Tibial nerve (tissue), 4 donors: ENCODE results near the gene ASF1B. TPM values are rescaled to one million over a fixed set of nuclear protein-coding genes. Genes with fewer than 3 reads are reported as not detected.

Experiments used
- DNase-seq, 2 donors: peaks; one replicate each; pipeline ENCODE4 v3.0.0-alpha.2; 2019; ENCODE audit warnings: low spot score in 2 of 2
- H3K27ac ChIP-seq, 4 donors: fragments of 200-600 bp; sonication (generic) in 3 of 4; one replicate each; pipeline ENCODE4 v1.5.1; 2017 to 2019; ENCODE audit warnings: mild to moderate bottlenecking in 1 of 4
- H3K27me3 ChIP-seq, 2 donors: fragments of 200-600 bp; sonication (generic) in 1 of 2; one replicate each; pipeline versions ENCODE4 v1.5.1 to v1.6.0; 2017 to 2019
- H3K36me3 ChIP-seq, 3 donors: fragments of 200-600 bp; sonication (generic); one replicate each; pipeline ENCODE4 v1.5.1; 2018 to 2019
- H3K4me1 ChIP-seq, 4 donors: fragments of 200-600 bp; sonication (generic) in 3 of 4; one replicate each; pipeline ENCODE4 v1.5.1; 2017 to 2019
- H3K4me3 ChIP-seq, 4 donors: fragments of 200-600 bp; sonication (generic) in 3 of 4; one replicate each; pipeline ENCODE4 v1.5.1; 2017 to 2019; ENCODE audit warnings: mild to moderate bottlenecking in 1 of 4, moderate library complexity in 1 of 4
- H3K9me3 ChIP-seq, 4 donors: fragments of 200-600 bp; sonication (generic) in 3 of 4; one replicate each; pipeline ENCODE4 v1.5.1; 2017 to 2019
- CTCF ChIP-seq, 5 experiments: fragments of 200-600 bp in 3 of 5; fragments of 450-650 bp in 2 of 5; sonication (generic) in 3 of 5; IDR thresholded peaks; one replicate each; pipeline ENCODE4 v1.5.1; 2016 to 2019; ENCODE audit warnings: antibody characterized with exemption in 5 of 5, mild to moderate bottlenecking in 3 of 5, moderate library complexity in 2 of 5
- EP300 ChIP-seq, 2 donors: sonication (generic); formaldehyde crosslinking; IDR thresholded peaks; one replicate each; pipeline ENCODE4 v1.6.1; 2017; ENCODE audit warnings: antibody characterized with exemption in 2 of 2, mild to moderate bottlenecking in 1 of 2
- POLR2A ChIP-seq, 2 donors: fragments of 450-650 bp; IDR thresholded peaks; one replicate each; pipeline ENCODE4 v1.6.1; 2017; ENCODE audit warnings: antibody characterized with exemption in 2 of 2, mild to moderate bottlenecking in 2 of 2, moderate library complexity in 2 of 2
- WGBS, 2 donors: methylation state at CpG; one replicate each; pipeline ENCODE4 v1.1.5; 2018; 5-methylcytosine and 5-hydroxymethylcytosine counted together
- total RNA-seq, 4 donors: library from RNA; depleted of rRNA; stranded (reverse); fragments of >200 nt; gene quantifications; one replicate each; pipeline ENCODE4 v1.1.0, GENCODE V29; 2016

The ASF1B gene
- total RNA-seq, 4 donors from 2014 or later, result 0.90 to 2.3 TPM; not detected in 2

GRCh38 chr19:14081797-14082674 lies 54.4 kb downstream of the ASF1B start:
- Histone ChIP-seq H3K4me3 (peak overlapping the region; percentile 45 to 80 (median 67)), H3K27ac (peak overlapping the region; percentile 58 to 97 (median 88)), H3K4me1 (peaks cover 0 to 25% (median 10%) of the 10 kb centered on the region in 4 donors), H3K9me3 (no peaks in the 10 kb centered on the region), H3K36me3 (peaks cover 0 to 6% (median 0%) of the 10 kb centered on the region in 3 donors), H3K27me3 (no peaks in the 10 kb centered on the region)
- DNase-seq, result no peak
- TF ChIP-seq EP300 (IDR thresholded peaks at IDR 0.05), result no peak
- TF ChIP-seq CTCF (IDR thresholded peaks at IDR 0.05), result no peak
- no peak for TF ChIP-seq POLR2A (IDR thresholded peaks at IDR 0.05)
- WGBS, 2 donors, result 17 to 36% methylated on average over 14 to 24 of the region's 24 CpGs

- H3K27ac ChIP-seq, result peak overlapping the region; percentile 67 to 97 (median 88)
- peaks cover 0 to 25% (median 10%) of the 10 kb centered on the region in 4 donors for H3K4me1 ChIP-seq
- H3K36me3 ChIP-seq, result no peaks in the 10 kb centered on the region
- no peaks in the 10 kb centered on the region for H3K27me3 ChIP-seq
- DNase-seq, result peak; percentile 96 to 97
- no peaks in the 10 kb centered on the region for H3K9me3 ChIP-seq
- peak overlapping the region; percentile 45 to 80 (median 67) for H3K4me3 ChIP-seq
- WGBS, 2 donors, result 0% methylated on average over 50 of the region's 50 CpGs
- TF ChIP-seq EP300 (IDR thresholded peaks at IDR 0.05), result peak; percentile 93 to 94
- TF ChIP-seq CTCF (IDR thresholded peaks at IDR 0.05), result peak in 2 of 5 experiments; percentile 26 to 39
- TF ChIP-seq POLR2A (IDR thresholded peaks at IDR 0.05), result peak; percentile 47 to 73
Observed at GRCh38 chr19:14080887-14081796, 55.2 kb downstream of the ASF1B start.

- no peak for DNase-seq
- 64 to 69% methylated on average over 2 of the region's 2 CpGs for WGBS, 2 donors
- Histone ChIP-seq H3K36me3 (no peaks in the 10 kb centered on the region), H3K4me3 (no peak overlapping the region), H3K4me1 (peaks cover 0 to 48% (median 16%) of the 10 kb centered on the region in 4 donors), H3K27ac (peak overlapping the region in 1 of 4 donors; percentile 33), H3K27me3 (no peaks in the 10 kb centered on the region), H3K9me3 (no peaks in the 10 kb centered on the region)
- TF ChIP-seq POLR2A (IDR thresholded peaks at IDR 0.05) (no peak), EP300 (IDR thresholded peaks at IDR 0.05) (peak in 1 of 2 donors; percentile 36)
Observed at GRCh38 chr19:14078411-14078810, 58.0 kb downstream of the ASF1B start.

GRCh38 chr19:14073925-14074838 lies 62.2 kb downstream of the ASF1B start:
- peak in 1 of 2 donors; percentile 23 for DNase-seq
- H3K4me3 ChIP-seq, result peak overlapping the region; percentile 54 to 89 (median 72)
- 0 to 2% methylated on average over 26 to 29 of the region's 44 CpGs for WGBS, 2 donors
- H3K9me3 ChIP-seq, result no peaks in the 10 kb centered on the region
- H3K27me3 ChIP-seq, result no peaks in the 10 kb centered on the region
- H3K4me1 ChIP-seq, result peaks cover 0 to 44% (median 20%) of the 10 kb centered on the region in 4 donors
- peak overlapping the region; percentile 78 to 96 (median 87) for H3K27ac ChIP-seq
- H3K36me3 ChIP-seq, result no peaks in the 10 kb centered on the region
- TF ChIP-seq EP300 (IDR thresholded peaks at IDR 0.05), result no peak
- TF ChIP-seq CTCF (IDR thresholded peaks at IDR 0.05), result no peak
- no peak for TF ChIP-seq POLR2A (IDR thresholded peaks at IDR 0.05)
